D721Med (cell line): ENCODE data around the gene BMPR1B.

ENCODE experiments used
- DNase-seq: peaks from one replicate; pipeline ENCODE4 v3.0.0; 2011; ENCODE audit warnings: low spot score; ENCODE audit not compliant: insufficient read length
- FAIRE-seq: peaks from 2 replicates; lab custom pipeline; 2011; peaks lifted over from hg19 to GRCh38; lab: Jason Lieb, UNC
- CTCF ChIP-seq: IDR thresholded peaks from 2 replicates; pipeline ENCODE4 v1.5.1; 2012; ENCODE audit warnings: mild to moderate bottlenecking, control low read depth; ENCODE audit not compliant: insufficient read depth; ENCODE audit errors: missing control alignments

Gene BMPR1B

GRCh38 chr4:95093460-95093859, 335.7 kb downstream of the BMPR1B start:
- DNase-seq (no peak), FAIRE-seq (no peak)
- TF ChIP-seq CTCF, result no peak

- FAIRE-seq (no peak), DNase-seq (no peak)
- no peak for TF ChIP-seq CTCF
Measured at GRCh38 chr4:95093936-95094929, 336.5 kb downstream of the BMPR1B start.

- peak; percentile 80 for TF ChIP-seq CTCF
- no peak for FAIRE-seq
- DNase-seq, result no peak
Measured at GRCh38 chr4:95095348-95095974, 337.7 kb downstream of the BMPR1B start.

GRCh38 chr4:95102162-95102790, 344.5 kb downstream of the BMPR1B start:
- DNase-seq (no peak), FAIRE-seq (no peak)
- no peak for TF ChIP-seq CTCF

- FAIRE-seq, result no peak
- no peak for DNase-seq
- no peak for TF ChIP-seq CTCF
Measured at GRCh38 chr4:95105112-95105511, 347.4 kb downstream of the BMPR1B start.

- no peak for TF ChIP-seq CTCF
- FAIRE-seq (no peak), DNase-seq (no peak)
Measured at GRCh38 chr4:95105983-95106382, 348.2 kb downstream of the BMPR1B start.
